DND-41 (cell line): ENCODE results near the gene NAPA.

Experiments used
- ATAC-seq: fragments of 200-7000 bp; cut with Tn5 transposase; 3 replicates; pipeline ENCODE4 v1.9.1; 2021; ENCODE audit warnings: low read depth; ENCODE audit not compliant: insufficient read depth
- DNase-seq: peaks from one replicate; pipeline ENCODE4 v3.0.0-alpha.2; 2020
- H2AFZ ChIP-seq: 2 replicates; pipeline ENCODE4 v1.6.0; 2012; ENCODE audit warnings: low read depth, low read length
- H3K27ac ChIP-seq: 2 replicates; pipeline ENCODE4 v1.5.1; 2012; ENCODE audit warnings: low read length, inconsistent platforms
- H3K27me3 ChIP-seq: fragments of 200-600 bp; sonication (generic); 2 replicates; pipeline ENCODE4 v1.6.0; 2012; ENCODE audit warnings: low read length, mild to moderate bottlenecking, inconsistent platforms; ENCODE audit not compliant: insufficient read depth, poor library complexity
- H3K36me3 ChIP-seq: 2 replicates; pipeline ENCODE4 v1.5.1; 2012; ENCODE audit warnings: low read length, inconsistent platforms; ENCODE audit not compliant: insufficient read depth
- H3K4me1 ChIP-seq: 2 replicates; pipeline ENCODE4 v1.5.1; 2012; ENCODE audit warnings: mild to moderate bottlenecking, low read length; ENCODE audit not compliant: insufficient read depth
- H3K4me2 ChIP-seq: 2 replicates; pipeline ENCODE4 v1.6.0; 2012; ENCODE audit warnings: mild to moderate bottlenecking, moderate library complexity, low read length, inconsistent platforms; ENCODE audit not compliant: insufficient read depth
- H3K4me3 ChIP-seq, 2 experiments: fragments of 200-600 bp in 1 of 2; shearing (Covaris generic) in 1 of 2; 2 replicates each; pipeline ENCODE4 v1.5.1; 2012 to 2016; ENCODE audit warnings: inconsistent platforms in 2 of 2, low read length in 2 of 2, mild to moderate bottlenecking in 2 of 2, low read depth in 1 of 2, moderate library complexity in 1 of 2
- H3K79me2 ChIP-seq: 2 replicates; pipeline ENCODE4 v1.6.0; 2012; ENCODE audit warnings: low read length, inconsistent platforms; ENCODE audit not compliant: insufficient read depth
- H3K9ac ChIP-seq: 2 replicates; pipeline ENCODE4 v1.6.0; 2012; ENCODE audit warnings: low read depth, mild to moderate bottlenecking, inconsistent platforms, low read length, moderate library complexity
- H3K9me3 ChIP-seq: 2 replicates; pipeline ENCODE4 v1.5.1; 2012; ENCODE audit warnings: low read length, moderate library complexity, mild to moderate bottlenecking, inconsistent platforms; ENCODE audit not compliant: insufficient read depth, severe bottlenecking
- H4K20me1 ChIP-seq: 2 replicates; pipeline ENCODE4 v1.6.0; 2012; ENCODE audit warnings: low read length; ENCODE audit not compliant: insufficient read depth
- CTCF ChIP-seq: IDR thresholded peaks from 2 replicates; pipeline ENCODE4 v1.5.1; 2012; ENCODE audit warnings: borderline replicate concordance, low read length, moderate library complexity, mild to moderate bottlenecking; ENCODE audit not compliant: poor library complexity, severe bottlenecking; ENCODE audit errors: extremely low read depth
- EZH2 ChIP-seq: IDR thresholded peaks from 3 replicates; pipeline ENCODE4 v1.6.1; 2012; ENCODE audit warnings: borderline replicate concordance, low read depth, mild to moderate bottlenecking, moderate library complexity, low read length, inconsistent platforms; ENCODE audit not compliant: severe bottlenecking

NAPA gene

GRCh38 chr19:47560999-47561398, 46.1 kb upstream of the NAPA start:
- Histone ChIP-seq H3K4me3 (no peak overlapping the region), H4K20me1 (no peaks in the 10 kb centered on the region), H3K4me1 (no peaks in the 10 kb centered on the region), H3K4me2 (no peak overlapping the region), H3K27me3 (no peaks in the 10 kb centered on the region), H3K9ac (no peak overlapping the region), H3K36me3 (no peaks in the 10 kb centered on the region), H3K79me2 (no peaks in the 10 kb centered on the region), H3K27ac (no peak overlapping the region), H2AFZ (no peak overlapping the region), H3K9me3 (no peaks in the 10 kb centered on the region)
- no peak for ATAC-seq
- DNase-seq = no peak
- no peak for TF ChIP-seq CTCF
- TF ChIP-seq EZH2 = no peak

GRCh38 chr19:47550129-47550528, 35.3 kb upstream of the NAPA start:
- Histone ChIP-seq H3K36me3 (no peaks in the 10 kb centered on the region), H3K4me1 (no peaks in the 10 kb centered on the region), H3K27me3 (no peaks in the 10 kb centered on the region), H3K9me3 (no peaks in the 10 kb centered on the region), H3K4me3 (no peak overlapping the region), H4K20me1 (no peaks in the 10 kb centered on the region; the same call in 1 of the 2 replicates), H3K79me2 (no peaks in the 10 kb centered on the region), H3K4me2 (no peak overlapping the region), H2AFZ (no peak overlapping the region), H3K9ac (no peak overlapping the region), H3K27ac (no peak overlapping the region)
- ATAC-seq (no peak), DNase-seq (no peak)
- TF ChIP-seq EZH2 = no peak
- no peak for TF ChIP-seq CTCF

GRCh38 chr19:47549261-47549862, 34.5 kb upstream of the NAPA start:
- H3K79me2 ChIP-seq = no peaks in the 10 kb centered on the region
- no peak overlapping the region for H3K27ac ChIP-seq
- ATAC-seq (no peak), DNase-seq (no peak)
- no peak overlapping the region for H3K4me2 ChIP-seq
- TF ChIP-seq EZH2 = no peak
- TF ChIP-seq CTCF = no peak
- H2AFZ ChIP-seq = no peak overlapping the region
- H3K4me3 ChIP-seq = no peak overlapping the region
- no peaks in the 10 kb centered on the region; the same call in 1 of the 2 replicates for H4K20me1 ChIP-seq
- H3K9ac ChIP-seq = no peak overlapping the region
- H3K27me3 ChIP-seq = no peaks in the 10 kb centered on the region
- H3K4me1 ChIP-seq = no peaks in the 10 kb centered on the region
- H3K9me3 ChIP-seq = no peaks in the 10 kb centered on the region
- H3K36me3 ChIP-seq = no peaks in the 10 kb centered on the region
